GM21515 (cell line): ENCODE data around the gene SYT8.

Experiments
- ATAC-seq: cut with Tn5 transposase; IDR thresholded peaks from one replicate; pipeline ENCODE4 v1.9.1; 2021; ENCODE audit not compliant: unreplicated experiment

Gene SYT8

DNA sequence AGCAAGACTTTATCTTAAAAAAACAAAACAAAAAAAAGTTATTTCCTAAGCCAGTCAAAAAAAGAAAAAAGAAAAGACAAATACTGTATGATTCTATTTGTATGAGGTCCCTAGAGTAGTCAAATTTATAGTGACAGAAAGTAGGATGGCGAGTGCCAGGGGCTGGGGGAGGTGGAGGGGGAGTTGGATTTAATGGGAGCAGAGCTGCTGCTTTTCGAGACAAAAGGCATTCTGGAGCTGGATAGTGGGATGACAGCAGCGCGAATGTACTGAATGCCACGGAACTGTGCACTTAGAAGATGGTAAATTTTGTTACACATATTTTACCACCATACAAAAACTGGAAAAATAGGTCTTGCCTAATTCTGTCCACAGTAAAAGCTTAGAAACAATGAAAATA is 17.8 kb upstream of the SYT8 start:
- no peak for ATAC-seq

- no peak for ATAC-seq
Measured at GRCh38 chr11:1817511-1817910, 17.3 kb upstream of the SYT8 start.

- ATAC-seq, result no peak
Measured at GRCh38 chr11:1819074-1819473, 15.7 kb upstream of the SYT8 start.

GRCh38 chr11:1820463-1821325 is 14.1 kb upstream of the SYT8 start:
- ATAC-seq, result no peak

- ATAC-seq, result no peak
Measured at GRCh38 chr11:1821562-1821961, 13.2 kb upstream of the SYT8 start.

GRCh38 chr11:1822648-1823375 is 12.0 kb upstream of the SYT8 start:
- no peak for ATAC-seq

GRCh38 chr11:1823376-1824220 is 11.2 kb upstream of the SYT8 start:
- no peak for ATAC-seq

- ATAC-seq, result no peak
Measured at GRCh38 chr11:1824221-1825038, 10.4 kb upstream of the SYT8 start.

- no peak for ATAC-seq
Measured at GRCh38 chr11:1825039-1825740, 9.6 kb upstream of the SYT8 start.

DNA sequence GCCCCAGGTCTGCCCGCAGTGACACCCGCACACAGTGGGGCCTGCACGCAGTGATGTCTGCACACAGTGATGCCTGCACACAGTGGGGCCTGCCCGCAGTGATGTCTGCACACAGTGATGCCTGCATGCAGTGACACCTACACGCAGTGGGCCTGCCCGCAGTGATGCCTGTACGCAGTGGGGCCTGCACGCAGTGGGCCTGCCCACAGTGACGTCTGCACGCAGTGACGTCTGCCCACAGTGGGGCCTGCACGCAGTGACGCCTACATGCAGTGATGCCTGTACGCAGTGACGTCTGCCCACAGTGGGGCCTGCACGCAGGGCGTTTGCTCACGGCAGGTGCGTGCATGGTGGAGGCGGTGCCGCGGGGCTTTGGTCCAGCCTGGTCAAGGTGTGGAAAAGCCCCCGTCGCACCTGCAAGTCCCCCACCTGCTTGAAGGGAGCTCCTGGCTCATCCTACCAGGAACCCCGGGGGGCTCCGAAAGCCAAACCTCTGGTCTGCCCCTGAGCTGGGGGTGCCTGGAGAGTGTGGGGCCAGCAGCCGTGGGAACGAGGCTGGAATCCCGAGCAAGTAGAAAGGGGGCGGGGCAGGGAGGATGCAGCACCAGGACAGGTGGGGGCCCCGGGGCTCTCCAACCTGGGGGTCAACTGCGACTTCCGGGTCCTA is 8.9 kb upstream of the SYT8 start:
- ATAC-seq, result no peak

- no peak for ATAC-seq
Measured at GRCh38 chr11:1826552-1827094, 8.2 kb upstream of the SYT8 start.

DNA sequence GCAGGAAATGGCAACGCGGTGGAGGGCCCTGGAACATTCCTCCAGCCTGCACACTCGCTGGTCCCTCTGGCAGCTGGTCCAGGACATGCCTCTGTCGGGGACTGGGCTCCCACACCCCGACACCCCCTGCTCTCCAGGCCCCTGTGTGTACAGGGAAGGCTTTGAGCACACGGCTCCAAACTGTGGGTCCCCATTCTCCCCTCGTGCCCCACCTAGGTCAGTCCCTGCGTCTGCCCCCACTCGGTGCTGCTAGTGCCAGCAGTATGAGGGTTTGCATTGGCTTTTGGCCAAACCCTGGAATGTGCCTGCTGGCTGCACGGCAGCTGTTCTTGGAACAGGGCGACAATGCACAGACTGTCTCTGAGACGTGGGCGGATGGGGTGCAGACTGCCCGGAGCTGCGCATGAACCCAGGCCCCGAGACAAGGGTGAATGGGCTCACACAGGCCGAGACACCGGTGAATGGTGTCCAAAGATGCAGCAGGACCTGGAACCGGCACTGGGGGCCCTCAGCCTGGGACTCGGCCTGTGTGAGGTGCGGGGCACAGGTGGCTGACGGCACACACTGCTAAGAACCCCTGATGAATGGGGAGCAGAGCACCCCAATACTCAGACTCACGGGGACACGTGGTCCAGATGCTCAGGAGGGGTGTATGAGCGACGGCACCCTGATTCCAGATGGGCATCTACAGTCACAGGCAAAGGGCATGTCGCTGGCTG is 7.5 kb upstream of the SYT8 start:
- ATAC-seq, result no peak

GRCh38 chr11:1827931-1828330 is 6.9 kb upstream of the SYT8 start:
- no peak for ATAC-seq

DNA sequence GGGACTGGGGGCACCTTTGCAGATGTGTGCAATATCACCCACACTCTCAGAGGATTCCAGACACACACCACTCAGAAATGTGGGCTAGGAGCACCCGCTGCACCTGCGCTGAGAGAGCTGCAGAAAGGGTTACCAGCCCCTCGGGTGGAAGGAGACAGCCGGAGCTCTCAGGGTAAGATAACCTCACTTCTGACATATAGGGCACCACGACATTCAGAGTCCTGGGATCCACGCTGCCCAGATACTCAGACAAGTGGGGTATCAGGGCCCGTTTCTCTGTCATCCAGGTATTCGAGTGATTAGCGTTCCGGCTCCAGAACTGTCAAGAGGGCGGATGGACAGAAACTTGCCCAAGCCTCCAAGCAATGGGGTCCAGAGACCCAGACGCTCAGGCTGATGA is 6.2 kb upstream of the SYT8 start:
- ATAC-seq, result no peak

- no peak for ATAC-seq
Measured at GRCh38 chr11:1829039-1829820, 5.6 kb upstream of the SYT8 start.

DNA sequence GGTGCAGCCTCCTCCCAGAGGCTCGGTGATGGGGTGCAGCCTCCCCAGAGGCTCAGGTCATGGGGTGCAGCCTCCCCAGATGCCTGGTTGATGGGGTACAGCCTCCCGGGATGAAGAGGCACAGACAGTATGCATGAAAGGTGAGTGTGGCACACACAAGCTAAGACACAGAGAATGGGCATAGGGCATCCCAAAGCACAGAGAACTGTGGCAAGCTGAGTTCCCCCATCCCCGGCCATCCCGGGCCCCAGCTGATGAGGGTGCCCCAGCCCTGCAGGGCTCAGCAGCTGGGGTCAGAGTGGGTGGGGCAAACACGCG is 4.8 kb upstream of the SYT8 start:
- ATAC-seq, result no peak

- no peak for ATAC-seq
Measured at GRCh38 chr11:1830322-1831223, 4.2 kb upstream of the SYT8 start.
